Midbrain (tissue), 1 donor: ENCODE results near the gene NRTN.
A peak's percentile ranks its signal among the peaks of the same experiment; 100 is the strongest.

Source experiments
- DNase-seq: peaks from one replicate; lab custom pipeline; 2025; lab: John Stamatoyannopoulos, UW

Gene NRTN

DNA sequence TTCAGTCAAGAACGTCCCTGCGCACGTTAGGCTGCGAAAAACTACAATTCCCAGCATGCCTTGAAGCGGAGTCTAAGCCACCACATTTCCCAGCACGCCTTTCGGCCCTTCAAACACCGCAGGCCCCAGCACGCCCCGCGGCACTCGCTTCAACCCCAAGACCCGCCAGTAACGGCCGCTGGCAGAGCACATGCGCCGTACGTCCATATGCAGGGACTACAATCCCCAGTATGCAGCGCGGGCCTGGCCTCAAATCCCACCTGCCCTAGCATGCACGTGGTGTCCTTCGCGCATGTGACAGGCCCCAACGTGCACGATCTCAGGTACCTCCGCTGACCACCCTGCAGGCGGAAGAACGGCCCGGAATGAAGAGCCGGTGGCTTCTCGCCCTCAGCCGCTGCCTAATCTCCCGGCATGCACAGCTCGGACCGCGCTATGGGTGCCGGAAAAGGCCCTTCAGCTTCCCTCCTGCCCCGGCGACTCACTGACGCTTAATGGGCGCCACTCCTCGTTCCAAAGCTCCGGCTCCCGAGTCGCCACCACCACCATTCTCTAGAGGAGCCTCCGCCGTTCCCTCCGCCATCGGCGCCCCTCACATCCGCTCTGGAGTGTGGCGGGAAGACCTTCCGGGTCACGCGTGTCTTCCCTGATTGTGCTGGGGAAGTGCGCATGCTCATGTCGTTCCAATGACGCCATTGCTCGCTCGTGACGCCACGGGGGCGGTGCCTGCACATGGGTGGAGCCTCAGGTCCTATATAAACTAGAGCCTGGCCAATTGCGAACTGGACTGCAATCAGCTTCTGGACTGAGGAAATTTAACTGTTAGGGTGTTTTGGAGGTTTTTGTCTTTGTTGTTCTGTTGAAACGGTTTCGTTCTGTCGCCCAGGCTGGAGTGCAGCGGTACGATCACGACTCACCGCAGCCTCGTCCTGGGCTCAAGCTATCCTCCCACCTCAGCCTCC lies 14.0 kb upstream of the NRTN start, which contains the start of gene DUS3L:
Gene DUS3L (minus strand): TSS at position 605 of the 962 bp plus-strand sequence. CDS start 22 bp downstream, at position 583.
- peak; percentile 97 for DNase-seq

DNA sequence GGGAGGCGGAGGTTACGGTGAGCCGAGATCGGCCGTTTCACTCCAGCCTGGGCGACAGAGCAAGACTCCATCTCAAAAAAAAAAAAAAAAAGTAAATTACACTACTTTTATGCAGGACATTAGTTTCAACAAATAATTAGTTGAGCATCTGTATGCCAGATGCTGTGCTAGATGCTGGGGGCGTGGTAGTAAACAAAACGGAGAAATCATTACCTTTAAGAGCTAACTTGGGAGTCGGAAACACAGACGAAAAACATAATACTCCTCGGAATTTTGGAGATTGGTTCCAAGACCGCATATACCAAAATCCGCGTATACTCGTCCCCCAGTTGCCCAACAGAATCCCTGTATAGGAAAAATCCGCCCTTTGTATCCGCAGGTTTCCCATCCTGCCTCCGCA lies 12.6 kb upstream of the NRTN start:
- no peak for DNase-seq

DNA sequence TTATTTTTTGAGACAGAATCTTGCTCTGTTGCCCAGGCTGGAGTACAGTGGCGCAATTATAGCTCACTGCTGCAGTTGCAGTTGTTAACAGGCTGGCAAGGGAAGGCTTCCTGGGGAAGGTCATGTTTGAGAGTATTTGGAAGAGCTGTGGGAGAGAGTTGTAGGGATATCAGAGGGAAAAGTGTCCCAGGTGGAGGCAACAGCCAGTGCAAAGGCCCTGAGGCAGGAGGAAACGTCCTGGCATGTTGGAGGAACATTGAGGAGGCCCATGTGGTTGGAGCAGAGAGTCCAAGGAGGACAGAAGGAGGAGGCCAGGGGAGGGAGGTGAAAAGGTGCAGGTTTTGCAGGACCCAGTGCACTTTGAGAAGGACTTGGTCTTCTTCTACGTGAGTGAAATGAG lies 11.7 kb upstream of the NRTN start:
- DNase-seq, result no peak

DNA sequence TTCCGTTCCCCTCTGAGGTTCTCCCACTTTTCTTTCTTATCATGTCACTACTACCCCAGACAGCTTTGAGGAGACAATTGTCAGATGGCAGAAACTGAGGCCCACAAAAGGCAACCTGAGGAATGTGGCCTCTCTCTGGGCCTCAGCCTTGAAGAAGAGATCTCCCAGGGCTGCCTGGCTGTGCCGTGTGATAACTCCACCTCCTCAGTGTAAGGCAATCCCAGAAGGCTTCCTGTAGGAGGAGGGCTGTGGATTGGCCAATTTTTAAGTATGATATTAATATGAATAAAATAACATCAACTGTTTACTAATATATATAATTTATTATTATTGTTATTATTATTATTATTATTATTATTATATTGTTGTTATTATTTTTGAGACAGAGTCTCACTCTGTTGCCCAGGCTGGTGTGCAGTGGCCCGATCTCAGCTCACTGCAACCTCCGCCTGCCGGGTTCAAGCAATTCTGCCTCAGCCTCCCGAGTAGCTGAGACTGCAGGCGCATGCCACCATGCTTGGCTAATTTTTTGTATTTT lies 9.4 kb upstream of the NRTN start:
- no peak for DNase-seq

DNA sequence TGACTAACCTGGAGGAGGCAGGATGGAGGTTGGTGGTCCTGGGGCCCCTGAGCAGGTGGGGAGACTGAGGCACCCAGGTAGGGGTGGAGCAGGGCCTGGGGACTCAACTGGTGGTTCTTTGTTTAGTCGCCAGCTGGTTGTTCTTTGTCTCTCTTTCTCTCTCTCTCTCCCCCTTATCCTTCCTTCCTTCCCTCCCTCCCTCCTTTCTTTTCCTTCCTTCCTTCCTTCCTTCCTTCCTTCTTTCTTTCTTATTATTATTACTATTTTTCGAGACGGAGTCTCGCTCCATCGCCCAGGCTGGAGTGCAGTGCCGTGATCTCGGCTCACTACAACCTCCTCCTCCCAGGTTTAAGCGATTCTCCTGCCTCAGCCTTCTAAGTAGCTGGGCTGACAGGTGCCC lies 6.6 kb upstream of the NRTN start:
- no peak for DNase-seq

DNA sequence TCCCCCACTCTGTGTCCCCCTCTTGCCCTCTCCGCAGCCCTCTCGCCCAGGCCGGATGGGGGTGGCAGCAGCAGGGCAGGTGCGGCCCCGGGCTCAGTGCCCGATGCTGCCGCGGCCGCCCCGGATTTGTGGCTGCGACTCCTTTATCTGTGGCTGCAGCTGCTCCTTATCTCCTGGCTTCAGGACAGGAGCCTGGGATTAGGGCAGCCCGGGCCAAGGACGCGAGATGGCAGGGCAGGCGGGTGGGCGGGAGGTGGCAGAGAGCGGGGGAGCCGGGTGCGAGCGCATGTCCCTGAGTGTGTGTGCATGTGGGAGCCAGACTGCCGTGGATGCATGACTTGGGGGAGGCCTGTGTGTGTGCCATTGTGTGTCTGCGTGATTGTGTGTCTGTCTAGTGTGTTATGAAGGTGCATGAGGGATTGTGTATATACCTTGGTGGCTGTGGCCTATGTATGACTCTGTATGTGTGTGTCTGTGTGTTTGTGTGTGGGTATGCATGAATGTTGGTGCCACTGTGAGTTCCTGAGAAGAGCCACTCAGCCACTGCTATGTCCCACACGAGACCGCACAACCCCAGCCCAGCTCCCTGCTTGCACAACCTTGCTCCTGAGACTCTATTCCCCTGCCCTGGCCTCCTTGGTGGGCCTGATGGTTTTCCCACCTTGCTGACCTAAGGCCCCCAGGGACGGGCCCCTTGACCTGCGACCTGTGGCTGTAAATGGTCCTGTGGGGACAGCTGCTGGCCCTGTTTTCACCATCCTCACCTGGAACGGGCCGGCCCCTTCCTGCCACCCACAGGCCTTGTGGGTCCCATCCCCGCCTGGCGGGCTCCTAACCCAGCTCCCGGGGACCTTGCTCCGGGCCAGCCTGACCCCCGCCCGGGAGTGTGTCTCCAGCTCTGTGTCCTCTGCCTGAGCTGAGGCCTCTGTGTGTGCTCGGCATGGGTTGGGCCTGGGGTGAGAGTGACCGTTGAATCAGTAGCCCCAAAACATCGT lies 5.3 kb upstream of the NRTN start:
- DNase-seq, result no peak

DNA sequence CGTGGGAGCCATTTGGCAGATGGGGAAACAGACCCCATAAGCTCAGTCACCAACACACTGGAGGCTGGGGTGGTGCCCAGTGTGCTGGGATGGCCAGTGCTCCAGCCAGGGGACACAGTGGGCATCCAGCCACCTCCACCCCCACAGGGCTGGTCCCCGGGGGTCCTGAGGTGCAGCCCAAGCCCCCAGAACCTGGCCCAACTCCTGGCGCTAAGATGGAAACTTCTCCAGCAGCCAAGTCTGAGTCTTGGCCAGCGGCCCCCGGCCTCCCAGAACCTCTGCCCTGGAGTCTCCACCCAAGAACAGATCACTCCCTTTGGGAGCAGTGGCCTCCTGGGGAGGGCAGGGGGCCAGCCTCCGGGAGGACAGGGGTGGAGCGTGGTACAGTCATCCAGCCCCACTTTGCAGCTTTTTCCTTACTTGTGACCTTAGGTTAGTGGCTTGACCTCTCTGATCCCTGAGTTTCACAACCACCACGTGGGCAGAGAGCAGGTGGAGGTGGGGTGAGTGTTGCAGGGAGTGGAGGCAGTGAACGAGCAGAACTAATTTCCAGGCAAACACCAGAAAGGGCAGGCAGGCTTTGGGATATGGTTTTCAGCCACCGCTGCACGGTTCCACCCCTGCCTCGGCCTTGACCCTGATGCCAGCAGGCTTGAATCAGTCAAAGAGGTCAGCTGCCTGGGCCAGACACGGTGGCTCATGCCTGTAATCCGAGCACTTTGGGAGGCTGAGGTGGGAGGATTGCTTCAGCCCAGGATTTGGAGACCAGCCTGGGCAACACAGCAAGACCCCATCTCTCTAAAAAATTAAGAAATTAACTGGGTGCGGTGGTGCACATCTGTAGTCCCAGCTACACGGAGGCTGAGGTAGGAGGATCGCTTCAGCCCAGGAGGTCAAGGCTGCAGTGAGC lies 4.3 kb upstream of the NRTN start:
- DNase-seq, result no peak

DNA sequence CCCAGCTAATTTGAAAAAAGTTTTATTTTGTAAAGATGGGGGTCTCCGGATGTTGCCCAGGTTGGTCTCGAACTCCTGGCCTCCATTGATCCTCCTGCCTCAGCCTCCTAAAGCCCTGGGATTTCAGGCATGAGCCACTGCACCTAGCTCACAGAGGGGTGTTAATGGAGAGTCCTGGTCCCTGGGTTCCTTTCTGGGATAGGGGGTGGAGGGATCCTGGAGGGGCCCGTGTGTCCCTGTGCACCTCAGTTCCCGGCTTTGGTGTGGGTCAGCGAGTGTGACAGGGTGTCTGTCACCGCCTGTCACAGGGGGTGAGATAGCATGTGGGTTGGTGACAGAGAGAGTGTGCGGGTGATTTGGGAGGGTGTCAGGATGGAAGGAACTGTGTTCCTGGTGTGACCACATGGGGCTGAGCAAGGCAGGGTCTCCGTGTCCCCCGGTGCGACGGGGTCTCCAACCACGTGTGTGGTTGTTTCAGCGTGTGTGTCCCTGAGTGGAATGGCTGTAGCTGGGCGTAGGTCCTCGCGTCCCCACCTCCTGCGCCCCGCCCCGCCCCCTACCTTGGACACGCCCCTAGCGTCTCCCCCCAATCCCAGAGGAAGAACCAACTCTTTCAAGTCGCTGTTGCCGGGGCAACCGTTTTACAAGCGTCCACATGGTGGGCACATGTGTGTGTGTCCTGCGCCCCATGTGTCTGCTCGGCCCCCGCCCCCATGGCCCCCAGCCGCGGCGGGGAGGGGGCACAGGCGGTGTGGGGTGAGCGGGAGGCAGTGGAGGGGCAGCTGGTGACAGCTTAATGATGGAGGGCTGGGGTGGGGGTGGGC lies 2.9 kb upstream of the NRTN start:
- DNase-seq, result no peak

DNA sequence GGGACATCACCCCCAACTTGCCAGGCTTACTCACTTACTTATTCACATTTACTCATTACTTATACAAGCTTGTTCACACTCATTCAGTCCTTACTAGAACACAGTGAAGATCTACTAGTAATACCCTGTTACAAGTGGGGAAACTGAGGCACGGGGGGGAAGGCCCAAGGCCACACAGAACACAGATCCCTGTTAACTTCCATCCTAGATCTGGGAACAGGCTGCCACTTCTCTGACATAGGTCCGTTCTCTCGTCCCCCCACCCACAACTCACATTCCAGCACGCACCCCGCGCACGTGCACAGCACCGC lies 1.5 kb upstream of the NRTN start:
- no peak for DNase-seq

DNA sequence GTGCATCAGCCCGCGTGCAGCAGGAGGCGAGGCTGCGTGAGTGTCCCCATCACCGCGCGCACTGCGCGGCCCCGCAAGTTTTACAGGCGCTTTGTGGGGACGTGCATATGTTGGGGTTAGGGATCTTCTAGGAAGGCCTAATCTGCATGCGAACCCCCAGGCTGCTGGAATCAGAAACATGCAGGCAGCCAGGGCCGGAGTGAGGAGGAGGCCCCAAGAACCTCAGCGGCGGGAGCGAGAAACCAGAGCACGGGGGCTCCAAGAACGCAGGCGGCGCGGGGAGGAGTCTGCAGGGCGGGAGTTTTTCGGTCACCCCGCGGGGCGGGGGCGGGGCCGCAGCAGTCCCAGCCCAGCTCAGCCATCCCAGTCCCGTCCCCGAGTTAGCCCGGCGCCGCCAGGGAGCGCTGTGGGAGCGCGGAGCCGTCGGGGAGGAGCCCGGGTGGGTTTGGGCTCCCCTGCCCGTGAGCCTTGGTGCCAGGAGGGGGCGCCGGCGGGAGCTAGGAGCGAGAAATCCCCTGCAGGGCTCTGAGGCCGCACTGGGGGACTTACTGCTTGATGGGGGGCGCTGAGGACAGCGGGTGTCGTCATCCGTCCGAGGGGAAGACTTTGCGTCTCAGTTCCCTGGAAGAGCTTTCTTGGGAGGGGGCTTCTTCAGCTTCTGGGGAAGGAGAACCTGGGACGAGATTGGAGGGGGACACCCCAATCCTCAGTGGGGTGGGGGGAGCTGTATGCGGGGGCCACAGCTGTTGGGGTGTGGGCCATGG lies 933 bp upstream of the NRTN start:
- peak; percentile 40 for DNase-seq

DNA sequence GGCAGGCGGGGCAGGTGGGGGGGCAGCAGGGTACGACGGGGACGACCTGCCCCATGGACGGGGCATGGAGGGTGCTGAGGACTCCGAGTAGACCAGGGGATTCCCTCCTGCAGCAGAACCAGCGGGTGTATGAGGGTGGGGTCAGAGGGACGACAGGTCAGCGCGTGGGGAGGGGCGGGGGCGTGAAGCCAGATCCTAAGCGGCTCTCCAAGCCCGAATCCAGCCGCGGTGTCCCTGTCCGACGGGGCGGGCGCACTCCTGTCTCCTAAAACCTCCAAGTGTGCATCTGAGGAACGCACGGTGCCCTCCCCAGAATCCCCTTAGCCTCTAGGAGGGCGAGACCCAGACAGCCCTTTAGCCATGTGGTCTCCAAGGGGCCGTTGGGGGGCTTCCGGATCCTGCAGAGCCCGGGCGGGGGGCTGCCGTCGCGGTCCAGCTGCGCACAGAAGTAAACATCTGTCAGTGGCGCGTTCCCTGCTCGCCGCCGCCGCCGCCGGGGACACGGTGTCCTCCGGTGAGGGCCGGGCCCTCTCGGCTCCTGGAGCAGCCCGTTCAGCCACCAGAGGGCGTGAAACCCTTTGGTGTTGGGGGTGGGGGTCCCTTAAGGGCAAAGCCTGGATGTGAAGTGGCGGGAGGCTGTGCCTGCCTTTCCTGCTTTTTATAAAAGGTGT lies 730 bp downstream of the NRTN start:
- DNase-seq, result peak; percentile 2

DNA sequence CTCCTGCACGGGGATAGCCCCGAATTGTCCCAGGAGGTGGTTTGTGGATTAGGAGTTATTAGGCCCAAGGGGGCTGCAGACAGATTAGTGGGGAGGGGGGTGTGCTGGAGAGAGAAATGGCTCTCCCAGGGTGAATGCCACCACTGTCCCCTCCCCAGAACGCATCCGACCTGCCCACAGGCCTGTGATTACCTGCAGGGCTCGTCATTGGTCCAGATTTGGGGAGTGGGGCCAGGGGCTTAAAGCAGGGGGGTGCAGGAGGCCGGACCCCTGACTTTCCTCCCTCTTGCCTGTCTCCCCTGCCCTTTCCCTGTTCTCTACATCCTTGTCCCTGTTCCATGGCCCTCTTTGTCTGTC lies 1.2 kb downstream of the NRTN start:
- DNase-seq, result no peak

DNA sequence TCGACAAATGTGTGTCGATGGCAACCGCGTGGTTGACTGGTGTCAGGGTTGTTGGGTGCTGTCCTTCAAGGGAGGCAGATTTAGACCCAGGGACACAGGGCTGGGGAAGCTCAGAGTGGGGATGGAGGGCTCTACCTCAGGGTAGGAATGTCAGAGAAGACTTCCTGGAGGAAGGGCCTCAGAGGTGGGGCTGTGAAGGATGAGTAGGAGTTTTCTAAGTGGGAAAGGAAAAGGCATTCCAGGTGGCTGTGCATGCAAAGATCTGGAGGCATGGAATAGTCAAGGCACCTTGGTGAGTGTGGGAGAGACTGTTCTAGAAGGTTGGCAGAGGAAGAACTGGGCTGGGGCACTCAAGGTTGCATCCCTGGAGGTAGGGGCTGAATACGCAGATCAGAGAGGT lies 2.0 kb downstream of the NRTN start:
- DNase-seq, result no peak

DNA sequence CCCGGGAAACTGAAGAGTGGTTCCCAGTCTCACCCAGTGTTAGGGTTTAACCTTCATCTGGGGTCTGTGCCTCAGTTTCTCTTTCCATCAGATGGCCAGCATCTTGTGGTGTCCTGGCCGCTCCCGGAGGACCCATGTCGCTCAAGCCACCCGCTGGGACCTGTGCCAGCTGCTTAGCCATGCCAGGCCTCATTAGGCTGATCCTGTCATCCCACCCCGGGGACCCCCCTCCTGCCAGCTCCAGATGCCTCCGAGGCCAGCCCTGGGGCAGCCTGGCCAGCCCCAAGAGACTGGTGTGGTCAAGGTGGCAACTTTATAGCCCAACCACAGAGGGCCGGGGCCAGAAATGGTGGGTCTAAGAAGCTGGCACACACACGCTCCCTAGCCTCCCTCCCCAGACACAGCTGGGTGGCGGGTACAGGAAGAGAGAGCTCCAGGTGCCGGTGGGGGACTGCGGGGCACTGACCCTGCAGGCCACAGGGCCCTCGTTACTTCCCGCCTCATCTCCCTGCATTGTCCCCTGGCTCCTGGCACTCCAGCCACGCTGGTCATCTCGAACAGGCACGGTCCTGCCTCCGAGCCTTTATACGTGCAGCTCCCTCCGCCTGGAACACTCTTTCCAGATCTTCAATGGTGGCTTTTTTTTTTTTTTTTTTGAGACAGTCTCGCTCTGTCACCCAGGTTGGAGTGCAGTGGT lies 3.4 kb downstream of the NRTN start:
- DNase-seq, result no peak

DNA sequence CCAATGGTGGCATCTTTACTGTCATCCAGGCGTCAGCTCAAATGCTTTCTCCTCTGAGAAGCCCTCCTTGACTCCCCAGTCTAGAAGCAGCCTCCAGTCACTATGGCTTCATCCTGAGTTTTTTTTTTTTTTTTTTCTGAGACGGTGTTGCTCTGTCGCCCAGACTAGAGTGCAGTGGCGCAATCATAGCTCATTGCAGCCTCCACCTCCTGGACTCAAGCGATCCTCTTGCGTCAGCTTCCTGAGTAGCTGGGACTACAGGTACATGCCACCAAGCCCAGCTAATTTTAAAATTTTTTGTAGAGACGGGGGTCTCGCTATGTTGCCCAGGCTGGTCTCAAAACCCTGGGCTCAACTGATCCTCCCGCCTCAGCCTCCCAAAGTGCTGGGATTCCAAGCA lies 4.2 kb downstream of the NRTN start:
- DNase-seq, result no peak

DNA sequence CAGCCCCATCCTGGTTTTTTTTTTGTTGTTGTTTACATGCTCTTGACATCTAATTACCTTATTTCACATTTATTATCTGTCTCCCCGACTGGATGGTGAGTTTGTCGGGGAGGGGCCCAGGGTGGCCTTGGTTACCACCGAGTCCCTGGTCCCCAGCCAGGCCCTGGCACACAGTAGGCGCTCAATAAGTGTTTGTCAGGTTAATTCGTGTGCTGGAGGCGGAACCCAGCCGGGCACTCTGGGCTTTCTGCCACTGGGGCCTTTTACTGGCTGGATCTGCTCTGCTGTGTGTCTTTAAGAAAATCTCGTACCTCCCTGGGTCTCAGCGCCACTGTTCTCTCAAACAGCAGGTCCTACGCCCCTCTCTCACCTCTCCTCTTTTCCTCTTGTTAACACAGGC lies 4.6 kb downstream of the NRTN start:
- DNase-seq, result no peak

DNA sequence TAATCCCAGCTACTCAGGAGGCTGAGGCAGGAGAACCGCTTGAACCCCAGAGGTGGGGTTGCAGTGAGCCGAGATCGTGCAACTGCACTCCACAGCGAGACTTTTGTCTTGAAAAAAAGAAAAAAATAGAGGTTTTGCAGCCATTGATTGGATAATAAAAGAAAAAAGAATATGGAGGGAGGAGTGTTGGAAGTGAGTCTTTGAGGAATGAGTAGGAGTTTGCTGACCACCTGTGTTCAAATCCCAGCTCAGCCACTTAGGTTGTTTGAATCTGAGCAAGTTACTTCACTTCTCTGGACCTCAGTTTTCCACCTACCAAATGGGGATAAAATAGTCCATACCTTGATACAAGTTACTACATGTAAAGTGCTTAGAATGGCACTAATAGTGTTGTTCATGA lies 6.2 kb downstream of the NRTN start:
- DNase-seq, result no peak

DNA sequence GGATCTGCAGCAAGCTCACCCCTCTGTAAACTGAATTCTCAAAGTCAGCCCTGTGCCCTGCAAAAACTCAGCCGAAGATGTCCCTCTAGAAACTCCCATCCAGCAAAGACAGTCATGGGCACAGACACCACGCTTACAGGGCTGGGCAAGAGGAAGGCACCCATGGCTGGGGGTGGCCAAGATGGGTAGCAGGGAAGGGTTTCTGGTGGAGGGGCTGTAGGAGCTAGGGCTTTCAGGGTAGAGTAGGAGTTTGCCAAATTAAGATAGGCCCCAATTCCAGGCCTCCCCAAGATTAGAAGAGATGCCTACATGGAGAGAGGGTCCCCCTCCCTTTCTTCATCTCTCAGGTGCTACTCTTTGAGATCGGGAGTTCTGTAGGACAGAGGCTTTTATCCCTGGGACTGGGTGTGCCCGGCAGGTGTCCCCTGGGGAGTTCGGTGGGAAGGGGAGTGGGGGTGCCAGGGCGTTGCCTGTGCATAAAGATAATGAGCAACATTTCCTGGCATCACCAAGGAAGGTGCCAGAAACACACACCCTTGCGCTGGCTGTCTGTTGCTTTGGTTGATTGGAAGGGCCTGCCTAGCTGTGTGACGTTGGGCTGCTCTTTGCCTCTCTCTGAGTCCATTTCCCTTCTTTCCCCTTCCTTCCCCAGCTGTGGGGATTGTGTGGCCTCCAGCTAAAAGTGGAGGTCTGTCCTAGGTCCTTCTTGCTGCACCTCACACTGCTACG lies 9.4 kb downstream of the NRTN start:
- DNase-seq, result no peak
